Gastroesophageal sphincter (tissue), 3 donors: Measurements from ENCODE around the gene GATAD2A.

Experiments
- CTCF ChIP-seq, 4 experiments: fragments of 200-600 bp in 2 of 4; fragments of 450-650 bp in 2 of 4; sonication (generic) in 1 of 4; IDR thresholded peaks; one replicate each; pipeline ENCODE4 v1.5.1; 2017 to 2019; ENCODE audit warnings: antibody characterized with exemption in 4 of 4, mild to moderate bottlenecking in 2 of 4, moderate library complexity in 2 of 4
- POLR2AphosphoS5 ChIP-seq: sonication (generic); formaldehyde crosslinking; IDR thresholded peaks from one replicate; pipeline ENCODE4 v1.6.1; 2017; ENCODE audit warnings: antibody characterized with exemption

GRCh38 chr19:19510432-19510831 lies 105.0 kb downstream of the GATAD2A start:
- TF ChIP-seq CTCF (IDR thresholded peaks at IDR 0.05) (no peak), POLR2AphosphoS5 (no peak)
